AG10803 (cell line): ENCODE data around the gene PSMB4.

Experiments
- DNase-seq: peaks from one replicate; pipeline ENCODE4 v3.0.0; 2010; ENCODE audit warnings: low read depth
- H3K4me3 ChIP-seq: 2 replicates; pipeline ENCODE4 v1.5.1; 2011; ENCODE audit warnings: mild to moderate bottlenecking, low read length, control low read depth
- CTCF ChIP-seq: conservative IDR thresholded peaks from 2 replicates; pipeline ENCODE4 v1.5.1; 2011; ENCODE audit warnings: mild to moderate bottlenecking, low read length, control low read depth, inconsistent platforms

Gene PSMB4

DNA sequence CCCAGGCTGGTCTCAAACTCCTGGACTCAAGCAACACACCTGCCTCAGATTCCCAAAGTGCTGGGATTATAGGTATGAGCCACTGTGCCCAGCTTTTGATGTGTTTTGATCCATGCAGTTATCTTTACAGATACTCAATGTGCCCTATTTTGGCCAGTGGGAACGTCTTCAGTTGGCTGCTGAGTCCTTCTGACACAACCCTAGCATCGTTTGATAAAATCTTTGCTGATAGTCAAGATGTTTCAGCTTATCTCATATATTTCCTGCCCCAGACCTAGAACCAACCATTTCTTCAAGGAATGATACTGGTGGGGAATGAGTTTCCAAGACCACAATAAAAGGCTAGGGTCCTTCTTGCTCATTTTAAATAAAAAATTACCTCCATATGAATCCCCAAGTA lies 48.3 kb downstream of the PSMB4 start:
- DNase-seq, result no peak
- TF ChIP-seq CTCF, result no peak
- no peak overlapping the region for H3K4me3 ChIP-seq
